Neutrophil (primary cell): ENCODE data around the gene NAALAD2.
"Not testable (repeated sequence)": the region's sequence is repeated elsewhere in the genome, so short reads cannot be mapped to it uniquely, and the experiment has no call there.

Experiments
- H3K27ac ChIP-seq: fragments of 200-600 bp; sonication (generic); 2 replicates; pipeline ENCODE4 v1.5.1; 2016; ENCODE audit warnings: mild to moderate bottlenecking, moderate library complexity
- H3K27me3 ChIP-seq: fragments of 200-600 bp; sonication (generic); 2 replicates; pipeline ENCODE4 v1.6.0; 2016; ENCODE audit warnings: mild to moderate bottlenecking
- H3K36me3 ChIP-seq: fragments of 200-600 bp; sonication (generic); 2 replicates; pipeline ENCODE4 v1.5.1; 2017
- H3K4me1 ChIP-seq, 2 experiments: fragments of 200-600 bp in 1 of 2; sonication (generic) in 1 of 2; 1 replicate in 1 of 2; 2 replicates in 1 of 2; pipeline versions ENCODE4 v1.5.1 to v1.6.1; 2013 to 2016; ENCODE audit warnings: low read depth in 1 of 2, low read length in 1 of 2, mild to moderate bottlenecking in 1 of 2, moderate library complexity in 1 of 2; ENCODE audit not compliant: control insufficient read depth in 1 of 2, insufficient read depth in 1 of 2
- H3K4me3 ChIP-seq, 2 experiments: fragments of 200-600 bp in 1 of 2; sonication (generic) in 1 of 2; 1 replicate in 1 of 2; 2 replicates in 1 of 2; pipeline ENCODE4 v1.5.1; 2013 to 2016; ENCODE audit warnings: low read depth in 1 of 2, low read length in 1 of 2, mild to moderate bottlenecking in 1 of 2, moderate library complexity in 1 of 2
- H3K9me3 ChIP-seq: fragments of 200-600 bp; sonication (generic); 2 replicates; pipeline ENCODE4 v1.5.1; 2016
- CTCF ChIP-seq: fragments of 200-600 bp; sonication (generic); IDR thresholded peaks from 2 replicates; pipeline ENCODE4 v1.5.1; 2016; ENCODE audit warnings: antibody characterized with exemption

NAALAD2 gene

GRCh38 chr11:90202342-90202741 lies 67.9 kb downstream of the NAALAD2 start:
- no peak for TF ChIP-seq CTCF
- H3K27ac ChIP-seq = no peak overlapping the region
- no peaks in the 10 kb centered on the region for H3K9me3 ChIP-seq
- H3K36me3 ChIP-seq = peaks cover 42% of the 10 kb centered on the region
- no peaks in the 10 kb centered on the region for H3K4me1 ChIP-seq
- no peak overlapping the region for H3K4me3 ChIP-seq
- H3K27me3 ChIP-seq = no peaks in the 10 kb centered on the region

- H3K4me1 ChIP-seq = no peaks in the 10 kb centered on the region
- H3K9me3 ChIP-seq = no peaks in the 10 kb centered on the region
- no peak for TF ChIP-seq CTCF
- peaks cover 55% of the 10 kb centered on the region for H3K36me3 ChIP-seq
- H3K4me3 ChIP-seq = no peak overlapping the region
- no peaks in the 10 kb centered on the region for H3K27me3 ChIP-seq
- no peak overlapping the region for H3K27ac ChIP-seq
Observed at GRCh38 chr11:90204407-90204806, 69.9 kb downstream of the NAALAD2 start.

GRCh38 chr11:90204832-90205646 lies 70.6 kb downstream of the NAALAD2 start:
- H3K4me1 ChIP-seq = no peaks in the 10 kb centered on the region
- H3K27ac ChIP-seq = no peak overlapping the region
- peak; percentile 83 for TF ChIP-seq CTCF
- H3K27me3 ChIP-seq = no peaks in the 10 kb centered on the region
- no peaks in the 10 kb centered on the region for H3K9me3 ChIP-seq
- H3K4me3 ChIP-seq = no peak overlapping the region
- peaks cover 61% of the 10 kb centered on the region for H3K36me3 ChIP-seq

- H3K27ac ChIP-seq, H3K27me3 ChIP-seq, H3K4me3 ChIP-seq, H3K4me1 ChIP-seq, H3K9me3 ChIP-seq: not testable (repeated sequence)
- H3K36me3 ChIP-seq = peaks cover 59% of the 10 kb centered on the region
Observed at GRCh38 chr11:90207992-90208391, 73.5 kb downstream of the NAALAD2 start.

- TF ChIP-seq CTCF = no peak
- H3K9me3 ChIP-seq = no peaks in the 10 kb centered on the region
- no peaks in the 10 kb centered on the region for H3K27me3 ChIP-seq
- H3K27ac ChIP-seq = no peak overlapping the region
- no peaks in the 10 kb centered on the region for H3K4me1 ChIP-seq
- H3K4me3 ChIP-seq = no peak overlapping the region
- H3K36me3 ChIP-seq = peaks cover 62% of the 10 kb centered on the region
Observed at GRCh38 chr11:90208857-90209256, 74.4 kb downstream of the NAALAD2 start.

- Histone ChIP-seq H3K27ac (no peak overlapping the region), H3K27me3 (no peaks in the 10 kb centered on the region), H3K4me3 (no peak overlapping the region), H3K4me1 (no peaks in the 10 kb centered on the region), H3K9me3 (no peaks in the 10 kb centered on the region), H3K36me3 (peaks cover 39% of the 10 kb centered on the region)
- TF ChIP-seq CTCF = no peak
Observed at GRCh38 chr11:90213322-90213721, 78.9 kb downstream of the NAALAD2 start.
